OCI-LY1 (cell line): ENCODE measurements around the gene ATAD5.

ENCODE experiments used
- EZH2 ChIP-seq: fragments of 200-600 bp; sonication (generic), shearing (Covaris generic); IDR thresholded peaks from 2 replicates; pipeline ENCODE4 v1.8.0; 2017; ENCODE audit warnings: borderline replicate concordance, mixed run types, mild to moderate bottlenecking, antibody characterized with exemption, low read length, moderate library complexity, mixed read lengths
- TF ChIP-seq, protein P1 (sequence below): fragments of 200-600 bp; sonication (generic), shearing (Covaris generic); IDR thresholded peaks from 2 replicates; pipeline ENCODE4 v1.5.1; 2017; ENCODE audit warnings: mild to moderate bottlenecking, antibody characterized with exemption, low read length, moderate library complexity, mixed read lengths

DNA sequence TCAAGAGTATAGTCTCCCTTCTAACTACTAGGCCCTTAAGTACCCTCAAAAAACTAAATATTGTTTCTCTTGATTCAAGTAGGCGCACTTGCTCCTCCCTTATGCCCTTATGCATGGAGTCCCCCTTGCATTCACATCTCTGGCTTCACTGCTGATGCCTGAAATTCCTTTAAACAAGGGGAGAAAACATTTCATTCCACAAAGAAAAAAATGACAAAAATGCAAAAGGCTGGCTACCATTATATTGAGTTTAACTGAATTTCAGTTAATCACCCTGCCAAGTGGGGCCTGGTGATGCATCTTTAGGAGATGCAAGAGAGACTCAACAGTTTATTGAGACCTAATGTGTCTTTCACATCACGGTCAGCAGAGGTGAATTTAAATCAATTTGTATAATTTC, 42.8 kb upstream of the ATAD5 start:
- TF ChIP-seq, protein P1, sequence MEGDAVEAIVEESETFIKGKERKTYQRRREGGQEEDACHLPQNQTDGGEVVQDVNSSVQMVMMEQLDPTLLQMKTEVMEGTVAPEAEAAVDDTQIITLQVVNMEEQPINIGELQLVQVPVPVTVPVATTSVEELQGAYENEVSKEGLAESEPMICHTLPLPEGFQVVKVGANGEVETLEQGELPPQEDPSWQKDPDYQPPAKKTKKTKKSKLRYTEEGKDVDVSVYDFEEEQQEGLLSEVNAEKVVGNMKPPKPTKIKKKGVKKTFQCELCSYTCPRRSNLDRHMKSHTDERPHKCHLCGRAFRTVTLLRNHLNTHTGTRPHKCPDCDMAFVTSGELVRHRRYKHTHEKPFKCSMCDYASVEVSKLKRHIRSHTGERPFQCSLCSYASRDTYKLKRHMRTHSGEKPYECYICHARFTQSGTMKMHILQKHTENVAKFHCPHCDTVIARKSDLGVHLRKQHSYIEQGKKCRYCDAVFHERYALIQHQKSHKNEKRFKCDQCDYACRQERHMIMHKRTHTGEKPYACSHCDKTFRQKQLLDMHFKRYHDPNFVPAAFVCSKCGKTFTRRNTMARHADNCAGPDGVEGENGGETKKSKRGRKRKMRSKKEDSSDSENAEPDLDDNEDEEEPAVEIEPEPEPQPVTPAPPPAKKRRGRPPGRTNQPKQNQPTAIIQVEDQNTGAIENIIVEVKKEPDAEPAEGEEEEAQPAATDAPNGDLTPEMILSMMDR, result no peak
- TF ChIP-seq EZH2, result no peak
